Stimulated activated CD8-positive, alpha-beta memory T cell treated with anti-CD3 and anti-CD28 coated beads, Interleukin-15, amount 100 ng/mL, for 1 hour (primary cell): Measurements from ENCODE around the gene MRGPRF.

ENCODE experiments used
- DNase-seq: peaks from one replicate; pipeline ENCODE4 v3.0.0-alpha.2; 2020; ENCODE audit warnings: low read depth

Gene MRGPRF

DNA sequence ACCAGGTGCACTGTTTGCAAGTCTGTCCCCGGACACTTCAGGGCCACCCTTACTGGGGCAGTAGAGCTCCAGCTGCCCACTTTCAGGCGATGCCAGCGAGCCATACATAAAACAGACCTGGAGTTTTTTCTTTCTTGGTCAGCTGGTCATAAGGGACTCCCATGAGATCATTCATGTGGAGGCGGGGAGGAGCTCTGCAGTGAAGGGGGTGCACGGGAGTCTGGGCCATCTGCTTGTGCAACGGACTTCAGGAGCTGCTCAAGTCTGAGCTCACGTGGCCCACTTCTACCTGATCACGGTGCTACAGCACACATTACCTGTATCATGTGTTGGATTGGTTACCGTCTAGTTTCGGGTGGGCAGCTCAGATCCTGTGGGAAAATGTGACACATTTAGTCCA is 9.2 kb upstream of the MRGPRF start:
- no peak for DNase-seq

DNA sequence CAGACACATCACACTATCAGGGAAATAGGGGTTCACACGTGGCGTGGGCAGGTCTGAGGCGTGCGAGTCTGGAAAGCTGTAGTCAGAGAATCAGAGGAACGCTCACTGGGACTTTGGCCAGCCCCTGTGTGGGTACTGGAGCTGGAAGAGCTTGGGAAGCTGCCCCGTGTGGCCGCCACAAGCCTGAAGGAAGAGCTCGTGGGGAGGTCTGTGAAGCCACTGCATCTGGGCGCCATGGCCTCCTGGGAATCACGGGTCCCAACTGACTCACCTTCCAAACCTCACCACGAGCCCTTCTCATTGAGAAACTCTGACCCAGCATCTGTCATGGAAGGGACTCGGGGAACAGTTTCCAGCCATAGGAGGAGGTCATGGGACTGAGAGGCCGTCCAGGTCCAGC is 5.9 kb upstream of the MRGPRF start:
- no peak for DNase-seq

DNA sequence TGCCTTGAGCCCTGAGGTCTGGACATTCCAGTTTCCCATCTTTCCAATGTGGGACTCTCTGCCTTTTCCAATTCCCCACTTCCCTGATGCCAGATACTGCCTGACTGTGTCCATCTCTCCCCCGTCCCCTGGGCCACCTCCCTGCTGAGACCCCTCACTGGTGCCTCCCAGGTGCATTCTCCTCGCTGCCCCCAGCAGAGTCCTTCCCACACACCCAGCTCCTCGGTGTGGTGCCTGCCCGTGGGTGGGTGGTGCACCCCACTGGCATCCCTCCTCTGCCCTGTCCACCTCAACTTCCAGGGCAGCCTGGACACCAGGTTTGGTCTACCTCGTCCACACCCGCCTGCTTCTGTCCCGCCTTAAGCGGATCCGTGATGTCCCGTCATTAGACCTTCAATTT is 4.9 kb upstream of the MRGPRF start:
- no peak for DNase-seq

DNA sequence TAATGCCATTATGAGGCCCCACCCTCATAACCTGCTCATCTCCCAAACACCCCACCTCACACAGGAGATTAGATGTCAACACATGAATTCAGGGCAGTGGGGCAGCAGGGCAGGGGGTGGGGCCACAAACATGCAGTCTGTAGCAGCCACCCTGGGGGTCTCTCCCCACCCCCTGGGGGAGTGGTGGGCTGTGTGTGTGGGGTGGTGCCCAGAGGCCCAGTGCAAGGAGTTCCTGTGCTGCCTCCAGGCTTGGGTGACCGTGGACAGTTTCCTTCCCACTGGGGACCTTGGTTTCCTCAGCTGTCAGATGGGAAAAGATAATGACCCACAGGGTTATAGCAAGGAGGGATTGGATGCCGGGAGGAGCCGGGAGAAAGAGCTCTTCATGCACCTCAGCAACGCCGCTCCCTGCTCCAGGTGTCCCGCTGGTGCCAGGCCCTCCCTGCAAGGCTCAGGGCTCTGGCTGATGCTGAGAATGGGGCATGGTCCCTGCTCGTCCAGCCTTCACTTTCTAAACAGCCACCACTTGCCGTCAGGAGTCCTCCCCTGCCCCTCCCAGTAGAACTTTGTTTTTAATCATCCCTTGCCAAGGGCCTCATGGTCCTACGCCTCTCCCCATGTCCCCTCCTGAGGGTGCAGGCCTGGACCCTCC is 2.0 kb upstream of the MRGPRF start:
- DNase-seq, result no peak

DNA sequence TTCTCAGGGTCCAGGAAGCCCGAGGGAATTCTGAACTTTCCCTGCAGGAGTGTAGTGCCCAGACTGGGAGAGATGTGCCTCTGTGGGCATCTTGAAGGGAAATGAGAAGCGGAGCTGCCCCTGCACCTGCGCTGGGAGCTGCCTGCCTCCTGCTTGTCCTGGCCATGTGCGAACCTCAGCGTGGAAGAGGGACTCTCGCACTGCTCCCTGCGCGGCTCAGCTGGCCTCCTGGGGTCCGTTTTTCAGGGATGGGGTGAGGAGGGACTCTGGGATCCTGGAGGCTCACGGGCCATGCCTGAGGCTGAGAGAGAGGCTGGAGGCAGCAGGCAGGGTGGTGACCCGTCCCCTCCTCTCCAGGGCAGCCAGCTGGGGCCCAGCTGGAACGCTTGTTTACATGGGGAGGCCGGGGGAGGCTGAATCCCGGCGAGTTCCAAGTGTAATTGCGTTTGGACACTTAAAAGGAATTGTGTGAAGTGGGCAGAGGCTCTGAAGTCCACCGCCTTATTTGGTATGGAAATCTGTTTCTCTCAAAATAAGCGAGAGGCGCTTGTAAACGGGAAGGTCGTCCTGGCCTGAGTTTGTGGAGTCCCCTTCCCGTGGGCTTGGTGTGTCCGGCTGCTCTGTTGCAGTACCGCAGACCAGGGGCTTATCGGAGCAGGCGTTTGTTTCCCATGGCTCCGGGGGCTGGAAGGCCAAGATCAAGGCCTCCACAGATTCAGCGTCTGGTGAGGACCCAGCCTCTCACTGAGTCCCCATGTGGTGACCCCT is 1.2 kb upstream of the MRGPRF start:
- DNase-seq, result no peak

DNA sequence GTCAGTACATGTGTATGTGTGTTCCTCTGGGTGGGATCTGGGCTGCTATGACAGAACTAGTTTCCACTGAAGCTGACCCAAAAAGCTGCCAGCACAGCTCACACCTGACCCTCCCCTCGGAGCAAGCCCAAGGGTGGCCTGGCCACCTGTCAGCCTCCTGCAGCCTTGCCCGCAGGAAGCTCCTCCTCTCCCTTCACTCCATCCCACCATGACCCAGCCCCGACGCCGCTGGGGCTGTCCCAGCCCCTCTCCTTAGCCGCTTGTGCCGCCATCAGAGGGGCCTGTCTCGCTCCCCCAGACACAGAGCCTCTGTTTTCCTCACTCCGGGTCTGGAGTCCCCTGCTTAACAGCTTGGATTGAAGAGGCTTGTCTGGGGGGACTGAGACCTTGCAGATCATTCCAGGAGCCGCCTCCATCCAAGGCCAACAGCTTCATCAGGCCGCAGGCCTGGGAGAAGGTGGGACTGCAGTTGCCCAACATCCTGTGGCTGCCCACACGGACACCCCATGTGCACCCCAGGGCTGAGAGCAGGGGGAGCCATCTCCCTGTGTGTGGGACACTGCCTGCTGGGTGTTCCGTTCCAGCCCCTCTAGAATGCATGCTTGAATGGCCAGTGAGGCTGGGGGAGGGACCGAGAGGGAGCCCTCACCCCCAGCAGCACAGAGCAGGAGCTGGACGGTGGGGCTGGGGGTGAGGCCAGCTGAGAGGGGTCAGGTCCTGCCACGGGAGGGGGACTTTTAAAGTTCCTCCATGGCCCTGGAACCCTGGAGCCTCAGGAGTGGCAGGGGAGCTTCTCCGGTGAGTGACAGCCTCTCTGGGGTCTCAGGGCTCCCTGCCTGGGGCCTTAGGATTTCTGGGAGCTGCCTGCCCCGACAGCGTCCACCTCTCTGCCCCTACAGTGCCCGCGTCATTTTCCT is 696 bp downstream of the MRGPRF start:
- no peak for DNase-seq

DNA sequence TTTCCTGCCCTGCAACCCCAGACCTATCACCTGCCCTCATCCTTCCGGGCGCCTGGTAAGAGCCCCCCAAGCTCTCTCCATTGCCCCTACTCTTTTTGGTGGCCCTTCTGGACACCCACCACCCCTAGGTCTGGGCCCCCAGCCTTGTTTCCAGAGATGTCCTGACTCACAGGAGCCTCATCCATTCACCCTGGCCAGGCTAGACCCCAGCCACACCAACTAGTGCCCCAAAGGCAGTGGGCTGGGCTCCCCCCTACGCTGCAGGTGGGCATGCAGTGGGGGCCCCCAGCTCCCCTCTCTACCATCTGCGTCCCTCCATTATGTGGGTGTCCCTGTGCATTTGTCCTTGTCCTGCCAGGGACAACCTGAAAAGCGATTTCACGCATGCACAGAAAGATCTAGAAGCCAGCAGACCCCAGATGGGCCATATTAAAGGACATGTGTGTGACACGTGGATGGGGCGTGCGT is 1.4 kb downstream of the MRGPRF start:
- DNase-seq, result no peak

DNA sequence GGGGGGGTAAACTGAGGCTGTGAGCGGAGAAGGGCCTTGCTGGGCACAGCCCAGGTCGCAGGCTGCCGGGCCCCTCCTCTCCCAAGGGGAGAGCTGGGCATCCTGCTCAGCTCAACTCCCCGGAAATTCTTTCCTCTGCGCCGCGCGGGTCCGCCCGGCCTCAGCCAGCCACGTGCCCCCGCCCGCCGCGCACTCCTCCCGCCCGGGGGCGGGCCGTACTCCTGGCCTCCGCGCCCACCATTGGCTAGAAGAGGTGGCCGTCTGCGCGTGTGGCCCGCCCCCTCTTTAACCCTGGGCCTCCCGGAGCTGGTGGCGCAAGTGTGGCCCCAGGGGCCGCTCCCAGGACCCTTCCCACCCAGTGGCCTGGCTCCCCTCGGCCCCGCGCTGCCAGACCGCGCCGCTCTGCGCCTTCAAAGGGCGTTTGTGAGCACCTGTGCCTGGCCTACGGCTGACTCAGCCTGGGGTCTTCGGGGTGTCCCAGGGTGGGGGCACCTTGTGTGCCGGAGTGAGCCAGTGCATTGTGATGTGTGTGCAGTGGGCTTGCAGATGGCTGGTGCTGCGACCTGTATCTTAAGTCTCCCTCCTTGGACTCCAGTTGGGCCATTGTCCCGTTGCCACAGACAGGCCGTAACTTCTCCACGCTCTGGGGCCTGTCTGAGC is 2.0 kb downstream of the MRGPRF start:
- DNase-seq, result no peak

DNA sequence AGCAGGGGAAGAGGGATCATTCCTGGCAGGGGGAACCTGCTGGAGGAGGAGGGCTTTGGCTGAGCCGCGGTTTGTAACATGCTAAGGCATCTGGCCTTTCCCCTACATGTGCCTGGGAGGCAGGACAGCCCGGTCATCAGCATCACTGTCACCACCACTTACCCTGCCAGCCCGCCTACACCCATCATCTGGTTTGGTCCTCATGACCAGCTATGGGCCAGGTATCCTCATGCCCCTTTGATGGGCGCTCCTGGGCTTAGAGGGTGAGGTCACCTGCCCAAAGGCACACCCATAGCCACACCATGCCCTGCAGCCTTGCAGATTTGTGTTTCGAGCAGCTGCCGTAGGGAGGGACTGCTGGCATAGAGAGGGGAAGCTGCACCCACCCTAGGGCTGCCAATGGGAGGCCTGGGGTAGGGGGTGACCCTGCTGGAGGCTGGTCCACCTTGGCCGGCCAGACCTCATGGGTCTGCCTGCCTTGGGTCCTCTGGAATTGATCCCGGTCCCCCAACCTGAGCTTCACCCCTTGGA is 2.6 kb downstream of the MRGPRF start:
- DNase-seq, result no peak

DNA sequence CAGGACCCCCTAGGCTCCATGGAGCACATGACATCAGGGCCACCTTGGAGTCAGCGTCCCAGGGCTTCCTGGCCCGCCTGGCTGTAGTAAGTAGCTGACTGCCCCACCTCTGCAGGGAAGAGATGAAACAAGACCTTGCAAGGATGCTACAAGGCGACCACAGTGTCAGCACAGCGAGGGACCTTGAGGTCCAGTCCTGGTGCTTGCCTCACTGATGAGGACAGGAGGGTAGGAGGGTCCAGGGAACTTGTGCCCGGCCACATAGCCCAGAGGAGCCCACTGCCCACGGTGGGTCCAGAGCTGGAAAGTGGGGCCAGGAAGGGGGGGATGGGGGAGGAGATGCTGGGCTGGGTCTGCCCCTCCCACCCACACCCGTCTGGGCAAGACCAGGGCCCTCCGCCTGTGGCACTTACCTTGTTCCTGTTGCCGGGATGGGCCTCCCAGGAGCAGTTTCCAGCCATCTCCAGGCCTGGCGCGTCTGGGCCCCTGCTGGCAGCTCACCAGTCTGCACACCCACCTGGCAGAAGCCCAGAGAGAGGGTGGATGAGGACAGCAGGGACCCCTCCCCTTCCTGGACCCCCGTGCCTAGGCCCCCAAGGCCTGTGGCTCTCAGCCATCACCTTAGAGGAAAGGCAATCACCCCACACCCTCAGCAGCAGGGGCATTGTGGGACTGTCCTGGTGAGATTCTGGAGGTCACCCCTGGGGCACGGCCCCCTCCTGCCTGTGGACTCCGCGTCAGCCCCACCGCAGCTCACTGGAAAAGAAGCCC is 3.4 kb downstream of the MRGPRF start:
- no peak for DNase-seq

DNA sequence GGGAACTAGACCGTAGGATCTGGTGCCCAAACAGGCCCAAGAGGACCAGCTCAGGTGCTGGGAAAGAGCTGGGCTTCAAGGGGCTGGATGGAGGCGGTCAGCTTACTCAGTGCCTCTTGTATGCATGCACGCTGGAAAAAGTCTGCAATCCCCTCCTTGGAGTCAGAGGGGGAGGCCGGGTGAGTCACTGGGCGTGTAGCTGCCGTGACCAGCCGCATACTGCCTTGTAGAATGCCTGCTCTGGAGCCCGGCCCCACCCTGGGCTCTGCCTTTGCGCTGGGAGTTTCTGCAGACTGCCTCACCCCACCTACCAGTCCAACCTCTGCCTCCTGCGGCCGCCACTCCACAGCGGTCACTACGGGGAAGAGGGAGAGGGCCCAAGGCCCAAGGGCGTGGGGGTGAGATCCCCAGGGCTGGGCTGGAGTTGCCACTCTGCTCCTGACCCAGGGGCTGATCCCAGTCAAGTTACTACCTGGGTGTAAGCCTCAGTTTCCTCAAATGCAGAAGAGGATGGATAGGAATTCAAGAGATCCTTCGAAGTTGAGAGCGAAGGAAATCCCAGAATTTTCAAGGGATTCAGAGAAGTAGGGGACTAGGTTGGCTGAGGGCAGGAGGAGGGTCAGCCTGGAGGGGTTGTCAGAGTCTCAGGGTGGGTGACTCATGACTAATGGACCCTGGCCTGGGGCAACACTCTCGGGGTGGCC is 4.2 kb downstream of the MRGPRF start:
- no peak for DNase-seq

DNA sequence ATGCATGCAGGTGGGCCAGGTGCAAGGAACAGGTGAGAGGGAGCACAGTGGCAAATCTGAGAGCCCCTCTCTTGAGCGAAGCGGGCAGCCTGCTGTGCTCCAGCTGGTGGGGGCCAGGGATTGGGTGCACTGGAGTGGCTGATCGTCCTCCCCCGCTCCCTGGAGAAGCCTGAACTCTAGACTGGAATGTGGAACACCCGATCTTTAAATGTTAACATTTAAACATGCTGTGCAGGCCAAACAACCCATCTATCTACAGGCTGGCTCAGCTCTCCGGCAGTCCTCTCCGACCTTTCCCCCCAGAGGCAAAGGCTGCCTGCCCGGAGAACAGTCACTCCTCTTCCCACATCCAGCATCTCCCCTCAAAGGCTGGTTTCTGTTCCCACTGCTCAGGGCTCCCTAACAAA is 5.1 kb downstream of the MRGPRF start:
- DNase-seq, result no peak

DNA sequence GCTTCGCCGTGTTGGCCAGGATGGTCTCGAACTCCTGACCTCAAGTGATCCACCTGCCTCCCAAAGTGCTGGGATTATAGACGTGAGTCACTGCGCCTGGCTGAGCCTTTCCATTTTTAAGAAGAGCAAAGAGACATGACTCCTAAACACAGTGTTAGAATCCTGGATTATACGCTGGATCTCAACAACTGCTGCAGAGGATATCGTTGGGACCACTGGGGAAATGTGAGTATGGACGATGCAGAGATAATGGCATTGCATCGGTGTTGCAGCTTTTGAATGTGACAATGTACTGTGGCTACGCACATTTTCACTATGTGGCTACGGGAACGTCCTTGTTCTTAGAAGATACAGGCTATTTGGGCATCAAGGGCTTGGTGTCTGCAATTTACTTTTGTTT is 6.2 kb downstream of the MRGPRF start:
- no peak for DNase-seq

DNA sequence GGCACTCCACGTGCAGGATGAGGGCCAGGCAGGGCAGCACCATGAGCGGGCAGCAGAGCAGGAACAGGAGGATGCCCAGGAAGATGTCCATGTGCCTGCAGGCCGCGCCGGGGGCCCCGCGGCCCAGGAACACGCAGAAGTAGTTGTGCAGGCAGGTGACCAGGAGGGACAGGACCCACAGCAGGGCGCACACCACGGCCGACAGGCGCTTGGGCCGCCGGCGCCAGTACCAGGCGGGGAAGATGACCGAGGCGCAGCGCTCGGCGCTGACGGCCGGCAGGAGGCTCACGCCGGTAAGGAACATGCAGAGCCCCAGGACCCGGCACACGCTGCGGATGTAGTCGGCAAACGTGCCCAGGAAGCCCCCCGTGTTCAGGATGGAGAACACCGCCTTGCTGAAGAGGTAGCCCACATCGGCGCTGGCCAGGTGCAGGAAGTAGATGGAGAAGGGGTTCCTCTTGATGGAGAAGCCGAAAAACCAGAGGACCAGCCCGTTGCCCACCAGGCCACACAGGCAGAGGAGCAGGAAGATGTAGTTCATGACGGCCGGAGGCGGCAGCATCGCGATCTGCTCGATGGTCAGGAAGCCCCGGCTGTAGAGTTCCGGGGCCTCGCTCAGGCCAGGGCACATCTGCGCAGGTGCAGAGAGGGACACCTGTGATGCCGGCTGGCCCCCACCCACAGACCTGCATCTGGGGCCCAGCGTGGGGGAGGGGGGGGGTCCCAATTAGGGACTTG is 7.2 kb downstream of the MRGPRF start:
- no peak for DNase-seq

DNA sequence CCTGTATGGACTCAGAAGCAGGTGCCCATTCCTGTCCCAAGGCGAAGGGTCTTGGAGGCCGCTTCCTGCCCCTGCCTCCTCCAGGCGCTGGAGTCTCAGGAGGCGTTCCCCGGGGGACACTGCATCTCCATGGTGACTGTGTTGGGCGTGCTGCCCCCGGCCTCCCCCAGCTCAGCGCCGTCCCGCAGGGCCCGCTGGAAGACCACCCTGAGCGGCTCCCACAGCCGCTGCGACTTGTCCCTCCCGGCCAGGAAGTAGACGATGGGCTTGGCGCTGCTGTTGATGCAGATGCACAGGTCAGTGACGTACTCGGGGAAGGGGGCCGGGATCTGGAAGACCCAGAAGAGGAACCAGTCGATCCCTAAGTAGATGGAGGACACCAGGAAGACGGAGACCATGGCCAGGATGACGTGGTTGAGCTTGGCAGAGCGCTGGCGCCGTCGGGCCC is 7.8 kb downstream of the MRGPRF start:
- DNase-seq, result no peak

DNA sequence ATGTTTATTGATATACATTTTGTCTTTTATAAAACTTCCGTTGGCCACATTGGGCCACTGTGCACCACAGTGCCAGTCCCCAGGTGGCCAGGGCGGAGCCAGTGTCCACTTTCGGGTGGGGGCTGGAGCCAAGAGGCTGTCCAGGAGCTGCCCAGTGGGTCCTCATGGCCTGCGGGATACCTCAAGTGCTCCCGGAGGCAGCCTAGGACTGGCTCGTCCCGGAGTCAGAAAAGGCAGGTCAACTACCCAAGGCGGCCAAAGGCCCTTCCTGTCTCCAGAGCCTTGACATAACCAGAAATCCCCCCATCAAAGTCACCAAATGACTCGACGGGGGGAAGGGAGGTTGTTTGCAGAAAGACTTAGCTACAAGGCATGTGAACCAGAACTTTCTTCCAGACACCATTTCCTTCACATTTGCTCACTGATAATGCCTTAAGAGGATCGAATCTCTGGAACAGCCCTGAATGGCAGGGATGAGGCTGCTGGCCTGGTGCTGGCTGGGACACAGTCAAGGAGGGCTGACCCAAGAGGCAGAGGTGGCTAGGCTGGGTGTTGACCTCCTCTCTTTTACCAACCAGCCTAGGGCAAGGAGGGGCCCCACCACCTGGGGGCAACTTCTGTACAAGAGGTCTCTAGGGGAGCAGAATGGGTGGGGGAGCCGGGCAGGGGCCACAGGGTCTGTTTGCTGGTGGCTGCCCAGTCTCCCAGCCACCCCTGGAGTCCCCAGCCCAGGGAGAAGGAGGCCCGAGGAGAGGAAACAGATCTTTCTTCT is 8.4 kb downstream of the MRGPRF start:
- no peak for DNase-seq

DNA sequence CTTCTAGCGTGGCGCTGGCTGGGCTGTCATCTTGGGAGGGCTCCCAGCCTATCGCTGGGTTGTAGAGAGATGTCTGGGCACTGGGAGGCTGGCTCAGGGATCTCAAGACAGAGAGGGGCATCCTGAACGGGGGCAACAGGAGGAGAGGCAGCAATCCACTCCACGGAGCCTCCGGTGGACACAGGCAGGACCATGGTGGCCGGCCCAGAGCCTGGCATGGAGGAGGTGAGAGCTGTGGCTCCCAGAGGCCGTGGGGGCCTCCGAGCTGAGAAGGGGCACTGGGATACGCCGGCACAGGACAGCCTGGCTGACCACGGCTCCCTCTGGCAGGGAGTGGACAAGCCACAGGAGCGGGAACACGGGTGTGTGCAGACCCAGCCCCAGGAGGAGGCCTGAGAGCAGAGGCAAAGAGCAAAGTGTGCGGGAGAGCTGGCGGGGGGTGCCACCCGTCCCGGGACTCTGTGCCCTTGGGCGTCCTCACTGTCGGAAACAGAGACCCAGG is 9.1 kb downstream of the MRGPRF start:
- DNase-seq, result no peak

DNA sequence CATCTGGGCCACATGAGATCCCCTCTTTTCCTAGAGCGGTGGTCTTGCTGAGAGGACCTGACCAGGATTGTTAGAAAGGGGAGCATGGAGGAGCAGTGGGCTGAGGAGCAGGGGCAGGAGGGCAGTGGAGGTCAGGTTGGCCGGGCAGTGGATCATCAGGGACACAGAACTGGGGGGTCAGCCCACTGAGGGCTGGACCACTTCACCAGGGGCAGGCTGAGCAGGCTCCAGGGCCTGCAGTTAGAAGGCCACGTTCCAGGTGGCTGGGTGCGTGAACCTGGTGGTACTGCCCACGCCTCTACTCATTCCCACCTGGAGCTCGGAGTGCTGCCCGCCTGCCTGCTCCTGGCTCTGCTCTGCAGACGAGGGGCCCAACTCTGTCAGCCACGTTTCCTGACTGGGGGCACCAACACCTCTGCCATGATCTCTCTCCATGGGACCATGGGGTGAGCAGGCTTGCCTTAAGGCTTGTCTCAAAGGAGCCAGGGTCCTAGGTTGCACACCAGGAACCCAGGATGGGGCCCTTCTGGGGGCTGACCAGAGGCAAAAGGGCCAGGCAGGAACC is 9.7 kb downstream of the MRGPRF start:
- DNase-seq, result no peak
